Stimulated activated CD4-positive, alpha-beta T cell treated with anti-CD3 and anti-CD28 coated beads, Interleukin-1b, Interleukin-23, amount 100 ng/mL, for 1 hour (primary cell): Measurements from ENCODE around the gene EVPL.

Experiments used
- DNase-seq, 2 donors: peaks; one replicate each; pipeline ENCODE4 v3.0.0-alpha.2; 2020; ENCODE audit warnings: low read depth in 2 of 2

Gene EVPL

GRCh38 chr17:75959839-75960511 lies 67.1 kb downstream of the EVPL start:
- DNase-seq, result no peak

GRCh38 chr17:75959051-75959838 lies 67.9 kb downstream of the EVPL start:
- DNase-seq, result no peak
